Bronchial epithelial cell (primary cell): ENCODE results near the gene DNAJB5. TPM values are rescaled to one million over a fixed set of nuclear protein-coding genes. Genes with fewer than 3 reads are reported as not detected.

Experiments
- DNase-seq: peaks from one replicate; pipeline ENCODE4 v3.0.0-alpha.2; 2010; ENCODE audit warnings: low read depth
- FAIRE-seq: peaks from 2 replicates; lab custom pipeline; 2011; peaks lifted over from hg19 to GRCh38; lab: Jason Lieb, UNC
- H3K27me3 ChIP-seq: 2 replicates; pipeline ENCODE4 v1.5.1; 2011; ENCODE audit warnings: low read length; ENCODE audit not compliant: control insufficient read depth, insufficient read depth
- H3K36me3 ChIP-seq: 2 replicates; pipeline ENCODE4 v1.5.1; 2011; ENCODE audit warnings: low read length; ENCODE audit not compliant: control insufficient read depth, insufficient read depth
- H3K4me3 ChIP-seq: 2 replicates; pipeline ENCODE4 v1.5.1; 2011; ENCODE audit warnings: mild to moderate bottlenecking, low read depth, low read length, control low read depth
- CTCF ChIP-seq: IDR thresholded peaks from 2 replicates; pipeline ENCODE4 v1.5.1; 2011; ENCODE audit warnings: mild to moderate bottlenecking, moderate library complexity, low read length, control low read depth, inconsistent platforms; ENCODE audit not compliant: insufficient read depth, severe bottlenecking
- total RNA-seq: library from RNA; depleted of rRNA; stranded (reverse); fragments of >200 nt; gene quantifications from 2 replicates; pipeline ENCODE4 v1.2.1, GENCODE V29; 2014

The DNAJB5 gene
- total RNA-seq, 1 donor from 2014 or later, result 8.2 TPM

- H3K27me3 ChIP-seq, result no peaks in the 10 kb centered on the region
- DNase-seq, result peak; percentile 91
- no peaks in the 10 kb centered on the region for H3K36me3 ChIP-seq
- TF ChIP-seq CTCF, result no peak
- FAIRE-seq, result no peak
- H3K4me3 ChIP-seq, result no peak overlapping the region
Observed at GRCh38 chr9:34986540-34987047, 3.0 kb upstream of the DNAJB5 start.

DNA sequence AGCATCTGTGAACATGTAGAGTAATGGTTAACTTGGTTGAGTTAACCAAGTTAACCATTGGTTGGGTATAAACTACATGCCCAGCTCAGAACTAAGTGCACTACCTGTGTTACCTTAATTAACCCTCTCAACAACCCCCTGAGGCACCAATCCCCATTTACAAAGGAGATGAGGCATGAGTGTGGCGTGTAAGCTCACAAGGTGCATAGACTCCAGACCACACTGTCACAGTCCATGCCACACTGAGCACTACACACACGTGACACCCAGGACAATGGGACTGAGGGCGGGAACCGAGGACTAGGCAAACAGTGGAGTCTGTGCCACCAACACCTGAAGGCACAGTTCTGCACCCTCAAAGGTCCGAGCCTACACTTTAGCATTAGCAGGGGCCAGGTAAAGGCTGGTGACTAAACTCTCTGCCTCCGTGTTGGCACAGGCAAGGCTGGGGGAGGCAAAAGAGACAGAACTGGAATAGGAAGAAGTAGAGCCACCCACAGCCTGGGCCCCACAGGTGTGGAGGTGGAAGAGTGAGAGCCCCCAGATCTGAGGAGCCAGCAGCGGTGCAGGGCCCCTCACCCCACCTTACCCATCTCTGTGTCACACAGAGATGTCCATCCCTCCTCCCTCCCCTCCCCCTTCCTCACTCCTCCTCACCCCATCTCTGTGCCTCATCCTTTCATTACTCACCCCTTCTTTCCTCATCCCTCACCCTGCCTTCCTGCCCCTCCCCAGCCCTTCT, 2.2 kb upstream of the DNAJB5 start:
- no peak overlapping the region for H3K4me3 ChIP-seq
- no peaks in the 10 kb centered on the region for H3K27me3 ChIP-seq
- peak; percentile 78 for DNase-seq
- peak; percentile 23 for FAIRE-seq
- TF ChIP-seq CTCF, result no peak
- no peaks in the 10 kb centered on the region for H3K36me3 ChIP-seq

DNA sequence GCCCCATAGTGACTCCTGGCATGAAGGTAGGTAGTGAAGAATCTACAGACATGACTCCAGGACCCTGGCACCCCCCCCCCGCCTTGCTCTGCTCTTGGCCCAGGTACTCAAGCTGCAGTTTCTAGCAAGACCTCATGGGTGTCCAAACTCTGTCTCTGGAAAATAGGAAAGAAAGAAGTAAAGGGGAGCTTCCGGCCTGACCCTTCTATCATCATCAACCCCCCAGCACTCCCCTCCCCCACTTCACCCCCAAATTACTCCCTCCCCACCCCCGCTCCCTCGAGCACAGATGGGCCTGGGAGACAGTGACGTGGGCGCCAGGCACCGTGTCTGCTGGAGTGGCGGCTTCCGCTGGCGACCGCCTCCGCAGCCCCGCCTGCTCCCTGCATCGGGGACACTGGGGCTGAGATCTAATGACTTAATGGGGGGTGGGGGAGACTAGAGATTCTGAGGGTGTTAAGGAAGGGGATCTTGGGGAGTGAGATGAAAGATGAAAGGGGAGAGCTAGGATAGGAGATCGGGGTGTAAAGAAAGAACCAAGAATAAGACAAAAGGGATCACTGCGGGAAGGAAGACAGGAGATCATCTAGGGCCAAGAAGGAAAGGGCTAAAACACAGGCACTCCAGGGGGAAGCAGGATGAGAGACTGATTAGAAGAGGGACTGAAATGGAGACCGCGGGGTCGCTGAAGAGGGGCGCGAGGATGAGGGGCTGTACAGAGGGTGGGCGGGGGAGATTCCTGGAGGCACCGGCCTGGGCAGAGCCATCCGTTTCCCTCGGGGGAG, 1.1 kb upstream of the DNAJB5 start:
- Histone ChIP-seq H3K27me3 (no peaks in the 10 kb centered on the region), H3K36me3 (no peaks in the 10 kb centered on the region), H3K4me3 (peak overlapping the region; percentile 40)
- TF ChIP-seq CTCF, result no peak
- DNase-seq (peak; percentile 17), FAIRE-seq (no peak)

DNA sequence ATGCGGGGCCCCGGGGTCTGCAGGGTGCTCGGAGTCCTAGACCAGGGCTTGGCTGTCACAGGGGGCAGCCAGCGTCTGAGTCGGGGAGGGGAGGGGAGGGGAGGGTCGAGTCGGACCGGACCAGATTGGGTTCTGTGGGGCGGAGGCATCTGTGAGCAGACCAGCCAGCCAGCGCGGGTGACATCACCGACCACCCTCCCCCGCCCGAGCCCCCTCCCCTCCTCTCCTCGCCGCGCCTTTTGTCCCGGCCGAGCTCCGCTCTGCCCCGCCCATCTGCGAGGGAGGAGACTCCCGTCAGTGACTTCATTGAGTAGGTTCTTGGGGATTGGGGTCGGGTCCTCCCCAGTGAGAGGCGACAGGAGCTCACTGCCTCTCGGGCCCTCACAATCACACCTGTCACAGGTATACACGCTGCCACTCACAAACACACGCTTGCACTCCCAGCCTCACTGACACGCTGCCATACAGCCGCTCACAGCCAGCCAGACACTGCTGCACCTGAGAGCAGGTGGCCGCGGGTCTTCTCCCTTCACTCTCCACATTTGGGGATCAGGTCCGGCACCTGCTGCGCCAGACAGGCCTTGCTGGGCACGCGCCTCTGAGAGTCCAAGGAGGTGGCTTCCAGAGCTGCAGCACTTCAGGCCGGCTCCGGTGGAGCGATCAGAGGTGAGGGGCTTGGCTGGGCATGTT, 546 bp downstream of the DNAJB5 start:
- no peak for TF ChIP-seq CTCF
- peak; percentile 30 for DNase-seq
- Histone ChIP-seq H3K27me3 (no peaks in the 10 kb centered on the region), H3K4me3 (peak overlapping the region; percentile 72), H3K36me3 (no peaks in the 10 kb centered on the region)
- FAIRE-seq, result no peak

- FAIRE-seq (no peak), DNase-seq (no peak)
- no peaks in the 10 kb centered on the region for H3K27me3 ChIP-seq
- H3K36me3 ChIP-seq, result no peaks in the 10 kb centered on the region
- H3K4me3 ChIP-seq, result peak overlapping the region; percentile 72
- no peak for TF ChIP-seq CTCF
Observed at GRCh38 chr9:34990908-34991606, 1.5 kb downstream of the DNAJB5 start.
